ENCODE data around the gene DLX1. TPM values are rescaled to one million over a fixed set of nuclear protein-coding genes. Genes with fewer than 3 reads are reported as not detected.
"Not testable (repeated sequence)": the region's sequence is repeated elsewhere in the genome, so short reads cannot be mapped to it uniquely, and the experiment has no call there.

The DLX1 gene
- total and polyA plus RNA-seq, 4 donors: 0.18 to 0.51 (median 0.38) TPM; not detected in 1

- 69 to 79% methylated on average over 3 of the region's 3 CpGs for WGBS, 2 donors
- H3K4me1 ChIP-seq (ENCODE audit: control insufficient read depth in 1 of 2, insufficient read depth in 2 of 2, low read length in 2 of 2): no peaks in the 10 kb centered on the region
- no peak overlapping the region for H3K27ac ChIP-seq (ENCODE audit: low read depth in 1 of 2, low read length in 2 of 2)
- intact Hi-C loops (cut with DNase I): no loop called here
- H3K27me3 ChIP-seq (ENCODE audit: control insufficient read depth in 1 of 2, insufficient read depth in 2 of 2, low read length in 1 of 2): peaks cover 0 to 4% of the 10 kb centered on the region in 2 donors
- no peaks in the 10 kb centered on the region for H3K36me3 ChIP-seq (ENCODE audit: control insufficient read depth in 1 of 2, insufficient read depth in 2 of 2, low read length in 1 of 2)
- H3K9me3 ChIP-seq (ENCODE audit: control insufficient read depth, low read length): peaks cover 2% of the 10 kb centered on the region
- ATAC-seq (ENCODE audit: low FRiP score) (no peak), DNase-seq (no peak)
- no peak overlapping the region for H3K4me3 ChIP-seq (ENCODE audit: low read length in 2 of 2)
These were observed 49.0 kb downstream of the DLX1 start for GRCh38 chr2:172134270-172134669.

- Histone ChIP-seq H3K4me3 (ENCODE audit: low read length in 2 of 2) (no peak overlapping the region), H3K4me1 (ENCODE audit: control insufficient read depth in 1 of 2, insufficient read depth in 2 of 2, low read length in 2 of 2) (no peaks in the 10 kb centered on the region), H3K36me3 (ENCODE audit: control insufficient read depth in 1 of 2, insufficient read depth in 2 of 2, low read length in 1 of 2) (no peaks in the 10 kb centered on the region), H3K27ac (ENCODE audit: low read depth in 1 of 2, low read length in 2 of 2) (no peak overlapping the region), H3K9me3 (ENCODE audit: control insufficient read depth, low read length) (no peaks in the 10 kb centered on the region), H3K27me3 (ENCODE audit: control insufficient read depth in 1 of 2, insufficient read depth in 2 of 2, low read length in 1 of 2) (peaks cover 0 to 3% of the 10 kb centered on the region in 2 donors)
- intact Hi-C loops (cut with DNase I): no loop called here
- no peak for DNase-seq
- no peak for ATAC-seq (ENCODE audit: low FRiP score)
- WGBS, 2 donors: 79 to 86% methylated on average over 4 of the region's 4 CpGs
These were observed 50.1 kb downstream of the DLX1 start for GRCh38 chr2:172135446-172135845.

DNA sequence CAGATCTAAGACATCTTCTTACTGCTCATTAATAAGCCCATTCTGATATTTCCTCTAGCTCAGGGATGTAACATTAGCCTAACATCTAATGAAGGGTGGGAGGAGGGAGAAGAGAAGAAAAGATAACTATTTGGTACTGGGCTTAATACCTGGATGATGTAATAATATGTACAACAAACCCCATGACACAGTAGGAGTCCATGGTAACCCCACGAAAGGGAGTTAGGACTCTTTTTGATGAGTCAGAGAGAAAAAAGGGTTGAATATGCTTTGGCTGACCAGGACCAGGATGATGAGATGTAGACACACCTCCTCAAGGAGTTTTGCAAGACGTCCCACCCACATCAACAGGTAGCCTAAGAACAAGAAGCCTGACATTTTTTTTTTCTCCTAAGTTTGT lies 51.8 kb downstream of the DLX1 start:
- no peaks in the 10 kb centered on the region for H3K36me3 ChIP-seq (ENCODE audit: control insufficient read depth in 1 of 2, insufficient read depth in 2 of 2, low read length in 1 of 2)
- no peaks in the 10 kb centered on the region for H3K4me1 ChIP-seq (ENCODE audit: control insufficient read depth in 1 of 2, insufficient read depth in 2 of 2, low read length in 2 of 2)
- DNase-seq (no peak), ATAC-seq (ENCODE audit: low FRiP score) (no peak)
- H3K27me3 ChIP-seq (ENCODE audit: control insufficient read depth in 1 of 2, insufficient read depth in 2 of 2, low read length in 1 of 2): peaks cover 0 to 3% of the 10 kb centered on the region in 2 donors
- no peaks in the 10 kb centered on the region for H3K9me3 ChIP-seq (ENCODE audit: control insufficient read depth, low read length)
- WGBS, 2 donors: 69 to 71% methylated on average over 2 of the region's 2 CpGs
- H3K4me3 ChIP-seq (ENCODE audit: low read length in 2 of 2): no peak overlapping the region
- intact Hi-C loops (cut with DNase I): no loop called here
- H3K27ac ChIP-seq (ENCODE audit: low read depth in 1 of 2, low read length in 2 of 2): no peak overlapping the region

- ATAC-seq (ENCODE audit: low FRiP score) (no peak), DNase-seq (no peak)
- H3K36me3 ChIP-seq (ENCODE audit: control insufficient read depth in 1 of 2, insufficient read depth in 2 of 2, low read length in 1 of 2): no peaks in the 10 kb centered on the region
- intact Hi-C loops (cut with DNase I): no loop called here
- 81 to 85% methylated on average over 2 of the region's 2 CpGs for WGBS, 2 donors
- H3K27me3 ChIP-seq (ENCODE audit: control insufficient read depth in 1 of 2, insufficient read depth in 2 of 2, low read length in 1 of 2): peaks cover 0 to 3% of the 10 kb centered on the region in 2 donors
- no peaks in the 10 kb centered on the region for H3K4me1 ChIP-seq (ENCODE audit: control insufficient read depth in 1 of 2, insufficient read depth in 2 of 2, low read length in 2 of 2)
- no peak overlapping the region for H3K27ac ChIP-seq (ENCODE audit: low read depth in 1 of 2, low read length in 2 of 2)
- no peak overlapping the region for H3K4me3 ChIP-seq (ENCODE audit: low read length in 2 of 2)
- no peaks in the 10 kb centered on the region for H3K9me3 ChIP-seq (ENCODE audit: control insufficient read depth, low read length)
These were observed 52.6 kb downstream of the DLX1 start for GRCh38 chr2:172137943-172138342.

GRCh38 chr2:172138727-172139126 lies 53.4 kb downstream of the DLX1 start:
- H3K9me3 ChIP-seq (ENCODE audit: control insufficient read depth, low read length); H3K27ac ChIP-seq (ENCODE audit: low read depth in 1 of 2, low read length in 2 of 2); ATAC-seq (ENCODE audit: low FRiP score); DNase-seq; H3K36me3 ChIP-seq (ENCODE audit: control insufficient read depth in 1 of 2, insufficient read depth in 2 of 2, low read length in 1 of 2); H3K4me3 ChIP-seq (ENCODE audit: low read length in 2 of 2); H3K27me3 ChIP-seq (ENCODE audit: control insufficient read depth in 1 of 2, insufficient read depth in 2 of 2, low read length in 1 of 2); H3K4me1 ChIP-seq (ENCODE audit: control insufficient read depth in 1 of 2, insufficient read depth in 2 of 2, low read length in 2 of 2); intact Hi-C loops (cut with DNase I): not testable (repeated sequence)
- 70 to 84% methylated on average over 1 of the region's 1 CpG for WGBS, 2 donors

Other genes starting within 250 kb of the DLX1 start
- gene SLC25A12, start 191.3 kb upstream of the DLX1 start, total RNA-seq: 10 to 100 TPM; 24.1 to 34.6 TPM
- 10 to 100 TPM; 10.8 to 27.6 TPM for gene SLC25A12, start 191.3 kb upstream of the DLX1 start, polyA plus RNA-seq
- 10 to 100 TPM; 27.8 to 32.6 TPM for gene HAT1, start 163.0 kb upstream of the DLX1 start, total RNA-seq
- 10 to 100 TPM; 23.8 to 29.0 TPM for gene HAT1, start 163.0 kb upstream of the DLX1 start, polyA plus RNA-seq
- 1 to 10 TPM; 2.9 to 5.4 TPM for gene METAP1D, start 85.6 kb upstream of the DLX1 start, total RNA-seq
- 1 to 10 TPM; 3.1 to 8.0 TPM for gene METAP1D, start 85.6 kb upstream of the DLX1 start, polyA plus RNA-seq
- gene DLX2, start 17.4 kb downstream of the DLX1 start, total RNA-seq: not detected
- under 1 TPM in 1 of 2 donors, not detected in 1; 0.50 TPM for gene DLX2, start 17.4 kb downstream of the DLX1 start, polyA plus RNA-seq

Data from aorta (tissue), 5 donors.